ENCODE measurements around the gene CBX8.
A peak's percentile ranks its signal among the peaks of the same experiment; 100 is the strongest.

CBX8 gene

DNA sequence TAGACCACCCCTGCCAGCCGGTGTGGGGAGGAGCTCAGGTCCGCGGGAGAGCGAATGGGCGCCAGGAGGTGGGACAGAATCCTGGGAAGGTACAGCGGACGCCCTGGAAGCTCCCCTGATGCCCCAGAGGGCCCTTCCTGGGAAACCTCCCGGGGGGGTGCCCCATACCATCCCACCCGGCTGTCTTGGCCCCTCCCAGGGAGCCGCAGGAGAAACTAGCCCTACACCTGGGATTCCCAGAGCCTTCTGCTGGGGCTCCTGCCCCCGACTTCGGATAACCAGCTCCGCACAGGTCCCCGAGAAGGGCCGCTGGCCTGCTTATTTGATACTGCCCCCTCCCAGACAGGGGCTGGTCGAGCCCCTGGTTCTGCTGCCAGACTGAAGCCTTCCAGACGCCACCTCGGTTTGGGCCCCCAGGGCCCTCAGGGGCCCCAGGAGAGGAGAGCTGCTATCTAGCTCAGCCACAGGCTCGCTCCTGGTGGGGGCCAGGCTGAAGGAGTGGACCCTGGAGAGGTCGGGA is 45.3 kb upstream of the CBX8 start:
- TF ChIP-seq, protein P1, sequence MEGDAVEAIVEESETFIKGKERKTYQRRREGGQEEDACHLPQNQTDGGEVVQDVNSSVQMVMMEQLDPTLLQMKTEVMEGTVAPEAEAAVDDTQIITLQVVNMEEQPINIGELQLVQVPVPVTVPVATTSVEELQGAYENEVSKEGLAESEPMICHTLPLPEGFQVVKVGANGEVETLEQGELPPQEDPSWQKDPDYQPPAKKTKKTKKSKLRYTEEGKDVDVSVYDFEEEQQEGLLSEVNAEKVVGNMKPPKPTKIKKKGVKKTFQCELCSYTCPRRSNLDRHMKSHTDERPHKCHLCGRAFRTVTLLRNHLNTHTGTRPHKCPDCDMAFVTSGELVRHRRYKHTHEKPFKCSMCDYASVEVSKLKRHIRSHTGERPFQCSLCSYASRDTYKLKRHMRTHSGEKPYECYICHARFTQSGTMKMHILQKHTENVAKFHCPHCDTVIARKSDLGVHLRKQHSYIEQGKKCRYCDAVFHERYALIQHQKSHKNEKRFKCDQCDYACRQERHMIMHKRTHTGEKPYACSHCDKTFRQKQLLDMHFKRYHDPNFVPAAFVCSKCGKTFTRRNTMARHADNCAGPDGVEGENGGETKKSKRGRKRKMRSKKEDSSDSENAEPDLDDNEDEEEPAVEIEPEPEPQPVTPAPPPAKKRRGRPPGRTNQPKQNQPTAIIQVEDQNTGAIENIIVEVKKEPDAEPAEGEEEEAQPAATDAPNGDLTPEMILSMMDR (IDR thresholded peaks at IDR 0.05; ENCODE audit: low read depth, low read length): no peak
- no peak for DNase-seq (ENCODE audit: extremely low read depth, low read depth)

DNA sequence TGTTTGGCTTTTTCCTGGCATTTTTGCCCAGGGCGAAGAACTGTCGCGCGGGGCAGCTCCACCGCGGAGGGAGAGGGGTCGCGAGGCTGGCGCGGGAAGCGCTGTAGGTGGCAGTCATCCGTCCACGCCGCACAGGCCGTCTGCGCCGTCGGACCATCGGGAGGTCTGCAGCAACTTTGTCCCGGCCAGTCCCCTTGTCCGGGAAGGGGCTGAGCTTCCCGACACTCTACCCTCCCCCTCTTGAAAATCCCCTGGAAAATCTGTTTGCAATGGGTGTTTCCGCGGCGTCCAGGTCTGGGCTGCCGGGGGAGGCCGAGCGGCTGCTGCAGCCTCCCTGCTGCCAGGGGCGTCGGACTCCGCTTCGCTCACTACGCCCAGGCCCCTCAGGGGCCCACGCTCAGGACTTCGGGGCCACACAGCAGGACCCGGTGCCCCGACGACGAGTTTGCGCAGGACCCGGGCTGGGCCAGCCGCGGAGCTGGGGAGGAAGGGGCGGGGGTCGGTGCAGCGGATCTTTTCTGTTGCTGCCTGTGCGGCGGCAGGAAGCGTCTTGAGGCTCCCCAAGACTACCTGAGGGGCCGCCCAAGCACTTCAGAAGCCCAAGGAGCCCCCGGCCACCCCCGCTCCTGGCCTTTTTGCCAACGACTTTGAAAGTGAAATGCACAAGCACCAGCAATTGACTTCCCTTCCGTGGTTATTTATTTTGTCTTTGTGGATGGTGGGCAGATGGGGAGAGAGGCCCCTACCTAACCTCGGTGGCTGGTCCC is 44.7 kb upstream of the CBX8 start:
- no peak for DNase-seq (ENCODE audit: extremely low read depth, low read depth)
- TF ChIP-seq, protein P1 (IDR thresholded peaks at IDR 0.05; ENCODE audit: low read depth, low read length): no peak

- TF ChIP-seq, protein P1 (IDR thresholded peaks at IDR 0.05; ENCODE audit: low read depth, low read length): no peak
- DNase-seq (ENCODE audit: extremely low read depth, low read depth): no peak
Measured at GRCh38 chr17:79840989-79841286, 44.1 kb upstream of the CBX8 start.

DNA sequence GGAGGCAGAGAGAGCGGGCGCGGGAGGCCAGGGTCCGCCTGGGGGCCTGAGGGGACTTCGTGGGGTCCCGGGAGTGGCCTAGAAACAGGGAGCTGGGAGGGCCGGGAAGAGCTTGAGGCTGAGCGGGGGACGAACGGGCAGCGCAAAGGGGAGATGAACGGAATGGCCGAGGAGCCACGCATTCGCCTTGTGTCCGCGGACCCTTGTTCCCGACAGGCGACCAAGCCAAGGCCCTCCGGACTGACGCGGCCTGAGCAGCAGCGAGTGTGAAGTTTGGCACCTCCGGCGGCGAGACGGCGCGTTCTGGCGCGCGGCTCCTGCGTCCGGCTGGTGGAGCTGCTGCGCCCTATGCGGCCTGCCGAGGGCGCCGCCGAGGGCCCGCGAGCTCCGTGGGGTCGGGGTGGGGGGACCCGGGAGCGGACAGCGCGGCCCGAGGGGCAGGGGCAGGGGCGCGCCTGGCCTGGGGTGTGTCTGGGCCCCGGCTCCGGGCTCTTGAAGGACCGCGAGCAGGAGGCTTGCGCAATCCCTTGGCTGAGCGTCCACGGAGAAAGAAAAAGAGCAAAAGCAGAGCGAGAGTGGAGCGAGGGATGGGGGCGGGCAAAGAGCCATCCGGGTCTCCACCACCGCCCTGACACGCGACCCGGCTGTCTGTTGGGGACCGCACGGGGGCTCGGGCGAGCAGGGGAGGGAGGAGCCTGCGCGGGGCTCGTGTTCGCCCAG is 43.6 kb upstream of the CBX8 start:
- no peak for DNase-seq (ENCODE audit: extremely low read depth, low read depth)
- TF ChIP-seq, protein P1 (IDR thresholded peaks at IDR 0.05; ENCODE audit: low read depth, low read length): no peak; the same call in 1 of the 2 replicates

DNA sequence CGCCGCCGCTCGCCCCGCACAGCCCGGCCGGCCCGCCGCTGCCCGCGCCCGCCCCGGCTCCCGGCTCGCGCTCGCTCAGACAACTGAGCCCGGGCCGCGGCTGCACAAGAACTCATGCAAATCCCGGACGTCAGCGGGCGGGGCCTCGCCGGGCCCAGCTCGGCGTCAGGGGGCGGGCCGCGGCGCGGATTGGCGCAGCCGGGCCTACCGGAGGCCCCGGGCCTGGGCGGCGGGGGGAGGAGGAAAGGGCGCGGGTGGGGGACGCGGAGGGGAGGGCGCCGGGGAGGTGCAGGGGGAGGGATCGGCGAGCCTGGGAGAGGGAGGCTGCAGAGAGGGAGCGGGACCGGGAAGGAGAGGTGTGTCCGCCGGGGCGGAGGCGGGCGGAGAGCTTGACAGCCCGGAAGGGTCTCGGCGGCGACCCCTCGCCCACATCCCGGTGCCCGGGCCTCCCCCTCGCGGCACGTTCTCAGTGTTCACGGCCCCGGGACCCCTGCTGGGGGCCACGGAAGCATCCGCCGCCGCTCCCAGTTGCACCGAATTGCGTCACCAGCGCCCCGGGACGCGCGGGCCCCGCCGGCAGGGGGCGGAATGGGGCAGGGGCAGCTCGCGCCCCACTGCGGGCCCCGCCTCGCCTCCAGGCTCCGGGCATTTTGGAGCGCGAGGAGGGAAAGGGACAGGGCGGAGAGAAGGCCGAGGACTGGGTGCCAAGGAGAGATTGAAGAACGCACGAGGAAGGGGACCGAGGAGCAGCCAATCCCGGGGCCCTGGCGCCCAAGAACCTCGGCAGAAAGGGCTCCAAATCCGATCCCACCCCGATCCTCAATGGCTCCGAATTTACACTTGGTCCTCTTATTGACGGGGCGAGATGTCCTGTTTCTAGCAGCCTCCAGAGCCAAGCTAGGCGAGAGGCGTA is 42.7 kb upstream of the CBX8 start, which contains the start of gene CBX4:
Gene CBX4 (minus strand): TSS at position 85 of the 913 bp plus-strand sequence. CDS start 189 bp downstream, outside the sequence.
- TF ChIP-seq, protein P1 (IDR thresholded peaks at IDR 0.05; ENCODE audit: low read depth, low read length): peak; percentile 29

GRCh38 chr17:79838522-79839274 is 41.8 kb upstream of the CBX8 start:
- no peak for DNase-seq (ENCODE audit: extremely low read depth, low read depth)
- TF ChIP-seq, protein P1 (IDR thresholded peaks at IDR 0.05; ENCODE audit: low read depth, low read length): no peak; the same call in none of the 2 replicates

More for the DNA sequence above, 42.7 kb upstream of the CBX8 start, which contains the start of gene CBX4:
- DNase-seq (ENCODE audit: extremely low read depth, low read depth): peak; percentile 82

Data from AG09319 (cell line).